Neuronal stem cell (in vitro differentiated cells): Measurements from ENCODE around the gene AKR1B1.

Experiments
- DNase-seq: peaks from one replicate; pipeline ENCODE4 v3.0.0-alpha.2; 2013; ENCODE audit warnings: low spot score
- H2AFZ ChIP-seq: one replicate; pipeline ENCODE4 v1.6.1; 2013; ENCODE audit warnings: mild to moderate bottlenecking, low read length, inconsistent platforms
- H2AK5ac ChIP-seq: 2 replicates; pipeline ENCODE4 v1.6.1; 2013; ENCODE audit warnings: low read depth, mild to moderate bottlenecking, inconsistent platforms, low read length, moderate library complexity, mixed read lengths
- H2BK120ac ChIP-seq: 2 replicates; pipeline ENCODE4 v1.6.1; 2013; ENCODE audit warnings: low read depth, mild to moderate bottlenecking, inconsistent platforms, low read length, moderate library complexity, mixed read lengths
- H2BK12ac ChIP-seq: one replicate; pipeline ENCODE4 v1.6.1; 2013; ENCODE audit warnings: low read length, inconsistent platforms
- H2BK15ac ChIP-seq: 2 replicates; pipeline ENCODE4 v1.6.1; 2013; ENCODE audit warnings: mild to moderate bottlenecking, low read length, inconsistent platforms, mixed read lengths
- H2BK5ac ChIP-seq: one replicate; pipeline ENCODE4 v1.6.1; 2013; ENCODE audit warnings: inconsistent platforms, mild to moderate bottlenecking, low read length, moderate library complexity
- H3K14ac ChIP-seq: one replicate; pipeline ENCODE4 v1.6.1; 2013; ENCODE audit warnings: low read length, inconsistent platforms
- H3K18ac ChIP-seq: 2 replicates; pipeline ENCODE4 v1.6.1; 2013; ENCODE audit warnings: low read length, inconsistent platforms
- H3K23ac ChIP-seq: 2 replicates; pipeline ENCODE4 v1.6.1; 2013; ENCODE audit warnings: low read depth, mild to moderate bottlenecking, mixed read lengths, low read length, inconsistent platforms; ENCODE audit not compliant: poor library complexity
- H3K27ac ChIP-seq: replicated peaks from 3 replicates; pipeline ENCODE4 v1.5.1; 2013; ENCODE audit warnings: low read length, inconsistent platforms
- H3K27me3 ChIP-seq, 3 experiments: 2 replicates each; pipeline ENCODE4 v1.6.1; 2013; ENCODE audit warnings: low read length in 3 of 3, mild to moderate bottlenecking in 2 of 3, inconsistent platforms in 1 of 3, low read depth in 1 of 3, mixed read lengths in 1 of 3, moderate library complexity in 1 of 3; ENCODE audit not compliant: control insufficient read depth in 3 of 3, insufficient read depth in 3 of 3
- H3K36me3 ChIP-seq, 2 donors: replicated peaks in 1 of 2; 2 replicates each; pipeline ENCODE4 v1.6.1; 2013; ENCODE audit warnings: low read length in 2 of 2; ENCODE audit not compliant: control insufficient read depth in 2 of 2, insufficient read depth in 2 of 2
- H3K4ac ChIP-seq: 2 replicates; pipeline ENCODE4 v1.6.1; 2013; ENCODE audit warnings: inconsistent platforms, mild to moderate bottlenecking, low read length, moderate library complexity
- H3K4me1 ChIP-seq, 2 donors: 1 replicate in 1 of 2; 2 replicates in 1 of 2; pipeline ENCODE4 v1.6.1; 2013; ENCODE audit warnings: low read length in 2 of 2, low read depth in 1 of 2; ENCODE audit not compliant: control insufficient read depth in 2 of 2, insufficient read depth in 1 of 2
- H3K4me2 ChIP-seq: one replicate; pipeline ENCODE4 v1.6.1; 2013; ENCODE audit warnings: mild to moderate bottlenecking, low read length, inconsistent platforms; ENCODE audit not compliant: insufficient read depth, poor library complexity, severe bottlenecking
- H3K4me3 ChIP-seq, 2 donors: 2 replicates each; pipeline ENCODE4 v1.5.1; 2013; ENCODE audit warnings: low read length in 2 of 2, mild to moderate bottlenecking in 2 of 2, inconsistent platforms in 1 of 2, moderate library complexity in 1 of 2
- H3K79me1 ChIP-seq: one replicate; pipeline ENCODE4 v1.6.1; 2013; ENCODE audit warnings: low read depth, mild to moderate bottlenecking, inconsistent platforms, low read length, moderate library complexity
- H3K9ac ChIP-seq: one replicate; pipeline ENCODE4 v1.6.1; 2013; ENCODE audit warnings: mild to moderate bottlenecking, low read depth, low read length, inconsistent platforms; ENCODE audit not compliant: poor library complexity
- H3K9me3 ChIP-seq, 2 donors: replicated peaks in 1 of 2; 2 replicates each; pipeline versions ENCODE3 to v1.6.1; 2013; ENCODE audit warnings: low read length in 2 of 2, mild to moderate bottlenecking in 2 of 2, inconsistent platforms in 1 of 2, low read depth in 1 of 2, mixed read lengths in 1 of 2, moderate library complexity in 1 of 2; ENCODE audit not compliant: control insufficient read depth in 2 of 2, insufficient read depth in 1 of 2
- H4K8ac ChIP-seq: one replicate; pipeline ENCODE4 v1.6.1; 2013; ENCODE audit warnings: low read depth, mild to moderate bottlenecking, inconsistent platforms, low read length, moderate library complexity
- H4K91ac ChIP-seq: one replicate; pipeline ENCODE4 v1.6.1; 2013; ENCODE audit warnings: low read length, low read depth, mild to moderate bottlenecking, inconsistent platforms; ENCODE audit not compliant: poor library complexity
- WGBS, 2 donors: extraction: QIAGEN DNeasy Blood & Tissue Kit; methylation state at CpG; one replicate each; pipeline ENCODE4 v1.1.7; 2013; ENCODE audit warnings: missing lambda C conversion rate in 2 of 2, mixed read lengths in 1 of 2; ENCODE audit not compliant: insufficient read length in 2 of 2, insufficient replicate concordance in 1 of 2; ENCODE audit errors: extremely low coverage in 2 of 2; 5-methylcytosine and 5-hydroxymethylcytosine counted together

Gene AKR1B1

DNA sequence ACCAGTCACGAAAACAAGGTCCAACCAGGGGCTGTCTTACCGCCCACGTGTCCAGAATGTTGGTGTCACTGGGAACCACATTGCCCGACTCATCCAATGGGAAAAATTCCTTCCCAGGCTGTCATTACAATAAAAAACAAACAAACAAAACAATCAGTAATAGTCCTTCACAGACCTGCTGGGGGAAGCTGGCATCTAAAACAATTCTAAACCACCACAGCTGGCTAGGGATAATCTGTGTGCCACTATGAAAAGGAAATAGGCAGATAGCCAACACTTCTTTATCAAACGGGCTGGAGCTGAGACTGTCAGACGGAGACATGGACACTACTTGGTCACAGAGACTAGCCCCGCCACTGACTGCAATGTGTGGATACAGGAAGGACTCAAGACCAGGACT is 9.2 kb downstream of the AKR1B1 start:
- Histone ChIP-seq H3K79me1 (no peaks in the 10 kb centered on the region), H2BK12ac (no peak overlapping the region), H3K9ac (no peak overlapping the region), H3K27ac (no peak overlapping the region), H3K18ac (no peak overlapping the region), H3K27me3 (no peaks in the 10 kb centered on the region), H4K8ac (no peak overlapping the region), H3K4me1 (peaks cover 3 to 8% of the 10 kb centered on the region in 2 donors), H2BK5ac (no peak overlapping the region), H2AK5ac (no peak overlapping the region), H3K23ac (no peak overlapping the region), H2BK120ac (no peak overlapping the region), H2BK15ac (no peak overlapping the region), H2AFZ (no peak overlapping the region), H3K4ac (no peak overlapping the region), H4K91ac (no peak overlapping the region), H3K14ac (no peak overlapping the region), H3K36me3 (peaks cover 47 to 97% of the 10 kb centered on the region in 2 donors), H3K4me2 (no peak overlapping the region), H3K9me3 (peaks cover 0 to 2% of the 10 kb centered on the region in 2 donors), H3K4me3 (no peak overlapping the region)
- no peak for DNase-seq
- no CpG with 5 or more reads among the region's 7 CpGs for WGBS, 2 donors

DNA sequence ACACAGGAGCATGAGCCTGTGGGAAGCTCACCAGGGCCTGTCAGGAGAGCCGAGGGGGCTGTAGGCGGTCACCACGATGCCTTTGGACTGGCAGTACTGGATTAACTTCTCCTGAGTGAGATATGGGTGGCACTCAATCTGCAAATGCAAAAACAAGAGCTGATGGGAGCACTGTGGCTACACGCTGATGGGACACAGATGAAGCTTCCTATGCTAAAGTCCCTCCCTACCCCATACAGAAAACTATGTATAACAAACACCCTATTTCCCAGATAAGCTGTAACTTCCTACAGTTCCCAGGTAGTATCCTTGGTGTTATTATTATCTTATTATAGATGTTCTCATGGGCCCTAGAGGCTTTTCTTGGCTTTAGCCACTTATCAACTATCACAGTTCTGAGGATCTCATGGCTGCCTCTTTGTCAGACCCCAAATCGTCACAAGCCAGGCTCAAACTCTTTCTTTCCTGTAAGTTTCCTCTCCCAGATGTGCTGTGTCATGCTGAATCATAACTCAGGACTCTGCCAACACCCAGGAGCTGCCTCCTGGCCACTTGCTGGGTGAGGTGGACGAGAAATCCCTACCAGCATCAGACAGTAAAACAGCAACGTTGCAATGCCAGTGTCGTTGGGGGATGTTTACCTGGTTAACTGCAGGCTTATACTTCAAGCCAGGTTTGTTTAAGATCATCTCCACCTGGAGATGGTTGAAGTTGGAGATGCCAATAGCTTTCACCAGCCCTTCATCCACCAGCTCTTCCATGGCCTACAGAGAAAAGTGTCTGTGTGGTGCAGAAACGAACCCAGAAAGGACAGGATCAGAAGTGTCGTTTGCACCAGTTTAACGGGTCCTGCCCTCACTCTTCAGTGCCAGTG is 10.3 kb downstream of the AKR1B1 start:
- no peak overlapping the region for H3K18ac ChIP-seq
- H2AK5ac ChIP-seq, result no peak overlapping the region
- no peak overlapping the region for H2AFZ ChIP-seq
- no peaks in the 10 kb centered on the region for H3K79me1 ChIP-seq
- H3K23ac ChIP-seq, result no peak overlapping the region
- peaks cover 0 to 2% of the 10 kb centered on the region in 2 donors for H3K9me3 ChIP-seq
- no peaks in the 10 kb centered on the region for H3K27me3 ChIP-seq
- no peak overlapping the region for H3K27ac ChIP-seq
- WGBS, 2 donors, result no CpG with 5 or more reads among the region's 11 CpGs
- no peak overlapping the region for H2BK15ac ChIP-seq
- DNase-seq, result no peak
- H2BK5ac ChIP-seq, result no peak overlapping the region
- no peak overlapping the region for H3K4me2 ChIP-seq
- no peak overlapping the region for H3K14ac ChIP-seq
- peaks cover 6 to 8% of the 10 kb centered on the region in 2 donors for H3K4me1 ChIP-seq
- H3K4ac ChIP-seq, result no peak overlapping the region
- no peak overlapping the region for H2BK120ac ChIP-seq
- peaks cover 57 to 97% of the 10 kb centered on the region in 2 donors for H3K36me3 ChIP-seq
- peak overlapping the region; percentile 9 for H3K9ac ChIP-seq
- no peak overlapping the region for H3K4me3 ChIP-seq
- H2BK12ac ChIP-seq, result no peak overlapping the region
- no peak overlapping the region for H4K8ac ChIP-seq
- H4K91ac ChIP-seq, result no peak overlapping the region

DNA sequence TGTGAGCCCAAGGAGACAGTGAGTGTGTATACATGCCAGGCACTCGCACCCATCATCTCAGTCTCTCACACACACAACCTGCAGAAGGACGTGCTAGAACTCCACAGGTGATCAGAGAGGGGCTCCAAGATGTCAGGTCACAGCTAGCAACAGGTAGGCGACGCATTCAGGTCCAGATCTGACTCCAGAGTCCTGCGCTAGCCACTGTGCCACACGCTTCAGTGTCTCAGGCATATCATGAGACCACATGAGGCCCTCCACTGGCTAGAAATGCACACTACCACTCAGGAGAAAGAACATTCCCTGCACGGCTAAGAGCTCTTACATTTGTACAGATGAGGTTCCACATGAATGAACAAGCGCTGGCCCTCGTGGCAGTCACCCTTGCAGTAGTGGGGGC is 11.5 kb downstream of the AKR1B1 start:
- Histone ChIP-seq H2AFZ (no peak overlapping the region), H4K8ac (no peak overlapping the region), H3K4me2 (no peak overlapping the region), H3K23ac (no peak overlapping the region), H3K36me3 (peaks cover 63 to 97% of the 10 kb centered on the region in 2 donors), H3K79me1 (no peaks in the 10 kb centered on the region), H3K4ac (no peak overlapping the region), H3K9ac (peak overlapping the region; percentile 67), H3K14ac (no peak overlapping the region), H3K9me3 (peaks cover 0 to 2% of the 10 kb centered on the region in 2 donors), H2BK5ac (peak overlapping the region; percentile 35), H3K27ac (no peak overlapping the region), H2BK15ac (no peak overlapping the region), H2BK12ac (no peak overlapping the region), H3K4me1 (peaks cover under 1 to 4% of the 10 kb centered on the region in 2 donors), H3K27me3 (no peaks in the 10 kb centered on the region), H3K4me3 (no peak overlapping the region), H2AK5ac (no peak overlapping the region), H2BK120ac (no peak overlapping the region), H4K91ac (no peak overlapping the region), H3K18ac (no peak overlapping the region)
- no peak for DNase-seq
- WGBS, 2 donors, result no CpG with 5 or more reads among the region's 9 CpGs

GRCh38 chr7:134446923-134447322 is 12.0 kb downstream of the AKR1B1 start:
- H4K91ac ChIP-seq, result no peak overlapping the region
- no peak overlapping the region for H3K18ac ChIP-seq
- peaks cover 0 to 2% of the 10 kb centered on the region in 2 donors for H3K9me3 ChIP-seq
- peaks cover 0 to 4% of the 10 kb centered on the region in 2 donors for H3K4me1 ChIP-seq
- H2BK120ac ChIP-seq, result no peak overlapping the region
- H4K8ac ChIP-seq, result no peak overlapping the region
- H3K79me1 ChIP-seq, result no peaks in the 10 kb centered on the region
- H2BK15ac ChIP-seq, result no peak overlapping the region
- H3K4me3 ChIP-seq, result peak overlapping the region in 1 of 2 donors; percentile 22
- no peak overlapping the region for H2AFZ ChIP-seq
- H2BK12ac ChIP-seq, result no peak overlapping the region
- peak overlapping the region; percentile 35 for H2BK5ac ChIP-seq
- DNase-seq, result no peak
- peaks cover 64 to 97% of the 10 kb centered on the region in 2 donors for H3K36me3 ChIP-seq
- H3K14ac ChIP-seq, result no peak overlapping the region
- H3K4ac ChIP-seq, result no peak overlapping the region
- H3K4me2 ChIP-seq, result no peak overlapping the region
- H3K27me3 ChIP-seq, result no peaks in the 10 kb centered on the region
- no peak overlapping the region for H3K9ac ChIP-seq
- no peak overlapping the region for H2AK5ac ChIP-seq
- H3K27ac ChIP-seq, result no peak overlapping the region
- no CpG with 5 or more reads among the region's 10 CpGs for WGBS, 2 donors
- no peak overlapping the region for H3K23ac ChIP-seq
